ENCODE results near the gene MARK3. TPM values are rescaled to one million over a fixed set of nuclear protein-coding genes. Genes with fewer than 3 reads are reported as not detected.

MARK3 gene
- total RNA-seq, 1 experiment from 2014 or later, result 81.9 TPM

- Histone ChIP-seq H3K79me2 (ENCODE audit: insufficient read depth, low read length) (no peaks in the 10 kb centered on the region), H3K23ac (ENCODE audit: insufficient read length, low read depth, low read length) (no peak overlapping the region), H2BK5ac (ENCODE audit: insufficient read length, low read length) (no peak overlapping the region), H2AFZ (ENCODE audit: low read length) (no peak overlapping the region), H3K23me2 (ENCODE audit: insufficient read length, low read depth, low read length, poor library complexity, severe bottlenecking) (no peaks in the 10 kb centered on the region), H3K14ac (ENCODE audit: insufficient read depth, low read length) (no peak overlapping the region), H3K4me1 (ENCODE audit: insufficient read depth, low read length) (no peaks in the 10 kb centered on the region), H3T11ph (ENCODE audit: low read length) (no peak overlapping the region), H2BK20ac (ENCODE audit: low read depth, low read length, poor library complexity, severe bottlenecking) (no peak overlapping the region), H4K20me1 (ENCODE audit: control insufficient read depth, insufficient read depth, insufficient read length) (no peaks in the 10 kb centered on the region), H2BK15ac (ENCODE audit: low read depth, low read length) (no peak overlapping the region), H2BK120ac (ENCODE audit: low read depth, low read length, poor library complexity, severe bottlenecking) (no peak overlapping the region), H4K91ac (ENCODE audit: insufficient read length, low read depth, low read length) (no peak overlapping the region), H3K4me2 (ENCODE audit: insufficient read depth, insufficient read length, low read length) (no peak overlapping the region), H2AK5ac (ENCODE audit: insufficient read length, low read length) (no peak overlapping the region), H4K8ac (replicated peaks; ENCODE audit: insufficient read length, low read depth, low read length) (no peak overlapping the region), H3K56ac (ENCODE audit: insufficient read length, low read depth, low read length) (no peak overlapping the region), H3K9me3 (ENCODE audit: control insufficient read depth, low read depth, low read length) (no peaks in the 10 kb centered on the region), H2BK12ac (ENCODE audit: insufficient read length, low read depth, low read length) (no peak overlapping the region), H3K4ac (ENCODE audit: low read depth, low read length) (no peak overlapping the region), H3K9ac (ENCODE audit: extremely low read depth, insufficient read length, low read length) (no peak overlapping the region), H4K5ac (ENCODE audit: insufficient read length, low read depth, low read length) (no peak overlapping the region), H3K27me3 (ENCODE audit: insufficient read depth, low read length) (no peaks in the 10 kb centered on the region), H3K18ac (ENCODE audit: insufficient read length, low read depth, low read length) (no peak overlapping the region), H3K27ac (ENCODE audit: insufficient read length, low read depth, low read length) (no peak overlapping the region), H3K79me1 (ENCODE audit: insufficient read depth, low read depth, low read length, poor library complexity, severe bottlenecking) (no peaks in the 10 kb centered on the region)
- DNase-seq, result no peak
- Mint-ChIP-seq H3K27me3 (ENCODE audit: low read depth) (no peaks in the 10 kb centered on the region), H3K4me3 (no peak overlapping the region), H3K27ac (peak overlapping the region in 1 of 3 experiments; percentile 19; a peak in 2 of 7 replicates), H3K36me3 (ENCODE audit: insufficient read depth in 1 of 3, low read depth in 3 of 3) (peaks cover 8 to 40% (median 32%) of the 10 kb centered on the region in 3 experiments; a peak in 6 of 7 replicates), H3K9me3 (no peaks in the 10 kb centered on the region), H3K4me1 (0 out of 4 replicates have a peak, but pooled peaks cover 0 to 2% of the 10 kb centered on the region in 2 experiments)
- TF ChIP-seq, protein P1, sequence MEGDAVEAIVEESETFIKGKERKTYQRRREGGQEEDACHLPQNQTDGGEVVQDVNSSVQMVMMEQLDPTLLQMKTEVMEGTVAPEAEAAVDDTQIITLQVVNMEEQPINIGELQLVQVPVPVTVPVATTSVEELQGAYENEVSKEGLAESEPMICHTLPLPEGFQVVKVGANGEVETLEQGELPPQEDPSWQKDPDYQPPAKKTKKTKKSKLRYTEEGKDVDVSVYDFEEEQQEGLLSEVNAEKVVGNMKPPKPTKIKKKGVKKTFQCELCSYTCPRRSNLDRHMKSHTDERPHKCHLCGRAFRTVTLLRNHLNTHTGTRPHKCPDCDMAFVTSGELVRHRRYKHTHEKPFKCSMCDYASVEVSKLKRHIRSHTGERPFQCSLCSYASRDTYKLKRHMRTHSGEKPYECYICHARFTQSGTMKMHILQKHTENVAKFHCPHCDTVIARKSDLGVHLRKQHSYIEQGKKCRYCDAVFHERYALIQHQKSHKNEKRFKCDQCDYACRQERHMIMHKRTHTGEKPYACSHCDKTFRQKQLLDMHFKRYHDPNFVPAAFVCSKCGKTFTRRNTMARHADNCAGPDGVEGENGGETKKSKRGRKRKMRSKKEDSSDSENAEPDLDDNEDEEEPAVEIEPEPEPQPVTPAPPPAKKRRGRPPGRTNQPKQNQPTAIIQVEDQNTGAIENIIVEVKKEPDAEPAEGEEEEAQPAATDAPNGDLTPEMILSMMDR (conservative IDR thresholded peaks at IDR 0.05), result no peak
- WGBS (ENCODE audit: extremely low coverage, insufficient read length, low lambda C conversion rate), result no CpG with 5 or more reads among the region's 2 CpGs
These were observed 104.4 kb downstream of the MARK3 start for GRCh38 chr14:103489621-103490020.

Measured in H9 (cell line).